GM12873 (cell line): ENCODE results near the gene HPSE2.

Experiments
- CTCF ChIP-seq: IDR thresholded peaks from 2 replicates; pipeline ENCODE4 v1.5.1; 2012; ENCODE audit warnings: low read depth, mild to moderate bottlenecking, moderate library complexity, low read length, control low read depth; ENCODE audit not compliant: insufficient read depth; ENCODE audit errors: missing control alignments

HPSE2 gene

GRCh38 chr10:99235658-99236626, at the start of gene HPSE2:
Gene HPSE2 (minus strand): TSS chr10:99235852.
- no peak for TF ChIP-seq CTCF

GRCh38 chr10:99280472-99280871, 44.8 kb upstream of the HPSE2 start:
- no peak for TF ChIP-seq CTCF

GRCh38 chr10:99279626-99280111, 44.0 kb upstream of the HPSE2 start:
- TF ChIP-seq CTCF: no peak

GRCh38 chr10:99276848-99277486, 41.3 kb upstream of the HPSE2 start:
- peak; percentile 51 for TF ChIP-seq CTCF

GRCh38 chr10:99266383-99266782, 30.7 kb upstream of the HPSE2 start:
- TF ChIP-seq CTCF: no peak

GRCh38 chr10:99248824-99249223, 13.2 kb upstream of the HPSE2 start:
- TF ChIP-seq CTCF: no peak

GRCh38 chr10:99236627-99237309, 1.1 kb upstream of the HPSE2 start:
- TF ChIP-seq CTCF: no peak
